ENCODE measurements around the gene IGFBP2. TPM values are rescaled to one million over a fixed set of nuclear protein-coding genes. Genes with fewer than 3 reads are reported as not detected.

The IGFBP2 gene
- total RNA-seq, 1 donor from 2014 or later: not detected

GRCh38 chr2:216616083-216616678 is 17.0 kb upstream of the IGFBP2 start:
- intact Hi-C loops (cut with micrococcal nuclease): no loop called here
- ChIA-PET POLR2A (no interaction called here), CTCF (no interaction called here)
- ATAC-seq (ENCODE audit: low read depth): no peak
- H3K36me3 Mint-ChIP-seq (ENCODE audit: low read depth): no peaks in the 10 kb centered on the region
- no peaks in the 10 kb centered on the region for H3K9me3 Mint-ChIP-seq
- peaks cover 8% of the 10 kb centered on the region for H3K27me3 Mint-ChIP-seq
- no peaks in the 10 kb centered on the region for H3K4me1 Mint-ChIP-seq
- TF ChIP-seq CTCF (IDR thresholded peaks at IDR 0.05): no peak
- H3K27ac Mint-ChIP-seq: no peak overlapping the region
- no peak overlapping the region for H3K4me3 Mint-ChIP-seq
- no peak for DNase-seq

- H3K27me3 Mint-ChIP-seq: peaks cover 8% of the 10 kb centered on the region
- ATAC-seq (ENCODE audit: low read depth): no peak
- TF ChIP-seq CTCF (IDR thresholded peaks at IDR 0.05): no peak
- H3K27ac Mint-ChIP-seq: no peak overlapping the region
- H3K4me1 Mint-ChIP-seq: no peaks in the 10 kb centered on the region
- no peaks in the 10 kb centered on the region for H3K9me3 Mint-ChIP-seq
- ChIA-PET POLR2A (no interaction called here), CTCF (no interaction called here)
- no peaks in the 10 kb centered on the region for H3K36me3 Mint-ChIP-seq (ENCODE audit: low read depth)
- no peak for DNase-seq
- H3K4me3 Mint-ChIP-seq: no peak overlapping the region
- intact Hi-C loops (cut with micrococcal nuclease): no loop called here
These were observed 15.9 kb upstream of the IGFBP2 start for GRCh38 chr2:216617159-216617815.

GRCh38 chr2:216618785-216619184 is 14.4 kb upstream of the IGFBP2 start:
- ATAC-seq (ENCODE audit: low read depth): no peak
- ChIA-PET POLR2A (no interaction called here), CTCF (no interaction called here)
- TF ChIP-seq CTCF (IDR thresholded peaks at IDR 0.05): no peak
- Mint-ChIP-seq H3K27me3 (peaks cover 4% of the 10 kb centered on the region), H3K27ac (no peak overlapping the region), H3K36me3 (ENCODE audit: low read depth) (no peaks in the 10 kb centered on the region), H3K4me3 (no peak overlapping the region), H3K9me3 (no peaks in the 10 kb centered on the region), H3K4me1 (no peaks in the 10 kb centered on the region)
- intact Hi-C loops (cut with micrococcal nuclease): no loop called here
- DNase-seq: no peak

GRCh38 chr2:216619411-216620393 is 13.5 kb upstream of the IGFBP2 start:
- peaks cover 4% of the 10 kb centered on the region for H3K27me3 Mint-ChIP-seq
- H3K27ac Mint-ChIP-seq: no peak overlapping the region
- no peak for ATAC-seq (ENCODE audit: low read depth)
- H3K9me3 Mint-ChIP-seq: peaks cover 8% of the 10 kb centered on the region
- no peaks in the 10 kb centered on the region for H3K36me3 Mint-ChIP-seq (ENCODE audit: low read depth)
- intact Hi-C loops (cut with micrococcal nuclease): no loop called here
- ChIA-PET CTCF (no interaction called here), POLR2A (no interaction called here)
- no peak for TF ChIP-seq CTCF (IDR thresholded peaks at IDR 0.05)
- no peak overlapping the region for H3K4me3 Mint-ChIP-seq
- DNase-seq: no peak
- no peaks in the 10 kb centered on the region for H3K4me1 Mint-ChIP-seq

GRCh38 chr2:216620786-216621185 is 12.4 kb upstream of the IGFBP2 start:
- Mint-ChIP-seq H3K27me3 (peaks cover 4% of the 10 kb centered on the region), H3K36me3 (ENCODE audit: low read depth) (no peaks in the 10 kb centered on the region), H3K27ac (no peak overlapping the region), H3K4me1 (no peaks in the 10 kb centered on the region), H3K4me3 (no peak overlapping the region), H3K9me3 (peaks cover 8% of the 10 kb centered on the region)
- no peak for DNase-seq
- TF ChIP-seq CTCF (IDR thresholded peaks at IDR 0.05): no peak
- ChIA-PET CTCF (no interaction called here), POLR2A (interaction anchor here (0.7 kb wide), 1 partner anchor 17 kb away, joined by 7 read pairs; no protein-coding TSS in a partner anchor)
- ATAC-seq (ENCODE audit: low read depth): no peak
- intact Hi-C loops (cut with micrococcal nuclease): no loop called here

Data from activated B cell treated with CpG ODN at 0.5 μM for 24 hours (primary cell).